Measurements from ENCODE around the gene UNCX. TPM values are rescaled to one million over a fixed set of nuclear protein-coding genes. Genes with fewer than 3 reads are reported as not detected.
A peak's percentile ranks its signal among the peaks of the same experiment; 100 is the strongest.

The UNCX gene
- total RNA-seq, 3 donors from 2014 or later, result not detected

DNA sequence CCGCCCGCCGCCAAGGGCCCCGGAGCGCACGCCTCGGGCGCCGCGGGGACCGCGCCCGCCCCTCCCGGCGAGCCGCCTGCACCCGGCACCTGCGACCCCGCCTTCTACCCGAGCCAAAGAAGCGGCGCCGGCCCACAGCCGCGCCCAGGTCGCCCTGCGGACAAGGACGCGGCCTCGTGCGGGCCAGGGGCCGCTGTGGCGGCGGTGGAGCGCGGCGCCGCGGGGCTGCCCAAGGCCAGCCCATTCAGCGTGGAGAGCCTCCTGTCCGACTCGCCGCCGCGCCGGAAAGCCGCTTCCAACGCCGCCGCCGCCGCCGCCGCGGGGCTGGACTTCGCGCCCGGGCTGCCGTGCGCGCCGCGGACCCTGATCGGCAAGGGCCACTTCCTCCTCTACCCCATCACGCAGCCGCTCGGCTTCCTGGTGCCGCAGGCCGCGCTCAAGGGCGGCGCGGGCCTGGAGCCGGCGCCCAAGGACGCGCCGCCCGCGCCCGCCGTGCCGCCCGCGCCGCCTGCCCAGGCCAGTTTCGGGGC is 3.5 kb downstream of the UNCX start:
- H3K4me1 ChIP-seq, result no peaks in the 10 kb centered on the region
- H3K27ac ChIP-seq, result no peak overlapping the region
- H3K27me3 ChIP-seq, result peaks cover 23 to 93% of the 10 kb centered on the region in 2 donors
- H3K9me3 ChIP-seq, result no peaks in the 10 kb centered on the region
- H3K36me3 ChIP-seq, result no peaks in the 10 kb centered on the region
- intact Hi-C loops (cut with DNase I; ENCODE audit: low total_unique reads), result no loop called here
- peak overlapping the region in 1 of 3 donors; percentile 37 for H3K4me3 ChIP-seq
- TF ChIP-seq POLR2AphosphoS5 (IDR thresholded peaks at IDR 0.05) (no peak), POLR2A (IDR thresholded peaks at IDR 0.05) (no peak)
- TF ChIP-seq, protein P1, sequence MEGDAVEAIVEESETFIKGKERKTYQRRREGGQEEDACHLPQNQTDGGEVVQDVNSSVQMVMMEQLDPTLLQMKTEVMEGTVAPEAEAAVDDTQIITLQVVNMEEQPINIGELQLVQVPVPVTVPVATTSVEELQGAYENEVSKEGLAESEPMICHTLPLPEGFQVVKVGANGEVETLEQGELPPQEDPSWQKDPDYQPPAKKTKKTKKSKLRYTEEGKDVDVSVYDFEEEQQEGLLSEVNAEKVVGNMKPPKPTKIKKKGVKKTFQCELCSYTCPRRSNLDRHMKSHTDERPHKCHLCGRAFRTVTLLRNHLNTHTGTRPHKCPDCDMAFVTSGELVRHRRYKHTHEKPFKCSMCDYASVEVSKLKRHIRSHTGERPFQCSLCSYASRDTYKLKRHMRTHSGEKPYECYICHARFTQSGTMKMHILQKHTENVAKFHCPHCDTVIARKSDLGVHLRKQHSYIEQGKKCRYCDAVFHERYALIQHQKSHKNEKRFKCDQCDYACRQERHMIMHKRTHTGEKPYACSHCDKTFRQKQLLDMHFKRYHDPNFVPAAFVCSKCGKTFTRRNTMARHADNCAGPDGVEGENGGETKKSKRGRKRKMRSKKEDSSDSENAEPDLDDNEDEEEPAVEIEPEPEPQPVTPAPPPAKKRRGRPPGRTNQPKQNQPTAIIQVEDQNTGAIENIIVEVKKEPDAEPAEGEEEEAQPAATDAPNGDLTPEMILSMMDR (IDR thresholded peaks at IDR 0.05), result no peak
- no peak for DNase-seq (ENCODE audit: low spot score in 2 of 2)

DNA sequence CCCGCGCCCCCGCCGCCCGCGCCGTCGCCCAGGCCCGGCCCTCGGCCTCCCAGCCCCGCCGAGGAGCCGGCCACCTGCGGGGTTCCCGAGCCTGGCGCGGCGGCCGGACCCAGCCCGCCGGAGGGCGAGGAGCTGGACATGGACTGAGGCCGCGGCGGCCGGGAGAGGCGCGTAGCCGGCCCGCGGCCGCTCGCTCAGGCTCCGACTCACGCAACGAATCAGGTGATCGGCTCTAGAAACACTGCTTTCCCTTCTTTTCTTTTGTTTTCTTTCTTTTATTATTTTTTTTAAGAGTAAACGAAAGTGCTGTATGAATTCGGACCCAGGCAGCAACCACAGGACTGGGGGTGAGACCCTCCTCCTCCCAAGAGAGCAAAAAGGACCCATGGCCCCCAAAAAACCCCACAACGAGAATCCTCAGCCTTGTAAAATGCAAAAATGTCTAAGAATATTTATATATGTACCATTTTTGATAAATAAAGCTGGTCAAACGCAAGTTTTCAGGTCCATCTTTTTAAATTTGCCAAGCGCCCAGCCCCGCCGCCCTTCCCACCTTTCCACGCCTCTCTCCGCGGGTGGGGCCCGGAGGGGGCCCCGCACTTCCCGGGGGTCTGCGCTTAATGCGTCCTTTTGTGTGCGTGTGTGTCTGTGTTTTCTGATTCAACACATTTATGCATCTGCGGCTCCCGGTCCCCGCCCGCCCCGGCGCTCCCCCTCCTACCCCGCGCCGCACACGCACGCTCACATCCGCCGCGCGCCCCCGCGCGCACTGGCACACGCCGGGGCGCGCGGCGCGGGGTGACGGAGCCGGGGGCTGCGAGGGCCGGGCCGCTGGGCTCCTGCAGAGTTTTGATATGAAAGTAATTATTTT is 4.4 kb downstream of the UNCX start:
- Histone ChIP-seq H3K27me3 (peaks cover 23 to 93% of the 10 kb centered on the region in 2 donors), H3K36me3 (no peaks in the 10 kb centered on the region), H3K27ac (no peak overlapping the region), H3K4me1 (no peaks in the 10 kb centered on the region), H3K9me3 (no peaks in the 10 kb centered on the region), H3K4me3 (peak overlapping the region in 1 of 3 donors; percentile 37)
- TF ChIP-seq POLR2A (IDR thresholded peaks at IDR 0.05), result no peak
- TF ChIP-seq, protein P1 (IDR thresholded peaks at IDR 0.05), result no peak
- TF ChIP-seq POLR2AphosphoS5 (IDR thresholded peaks at IDR 0.05), result no peak
- DNase-seq (ENCODE audit: low spot score in 2 of 2), result no peak
- intact Hi-C loops (cut with DNase I; ENCODE audit: low total_unique reads), result no loop called here

DNA sequence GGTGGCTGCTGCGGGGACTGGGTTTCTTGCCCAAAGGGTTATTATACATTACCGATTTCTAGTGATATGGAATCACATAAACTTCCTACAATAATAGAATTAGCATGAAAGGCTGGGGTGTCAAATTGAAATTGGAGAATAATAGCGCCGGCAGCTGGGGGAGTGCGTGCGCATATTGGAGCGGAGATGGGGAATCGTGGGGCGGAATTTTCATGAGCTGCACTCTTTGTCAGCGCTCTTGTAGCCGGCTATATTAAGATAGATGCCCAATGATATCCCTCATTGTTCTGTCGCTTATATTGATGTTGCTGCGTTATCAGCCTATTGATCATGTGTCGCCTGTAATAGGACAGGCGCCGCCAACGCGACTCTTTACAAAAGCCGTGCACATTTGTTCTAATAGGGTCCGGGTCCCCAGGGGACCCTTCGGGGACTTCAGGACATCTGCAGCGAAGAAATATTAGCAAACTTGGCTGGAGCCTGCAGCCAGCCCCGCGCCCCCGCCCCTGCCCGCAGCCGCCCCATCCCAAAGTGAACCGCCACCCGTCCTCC is 5.1 kb downstream of the UNCX start:
- intact Hi-C loops (cut with DNase I; ENCODE audit: low total_unique reads), result no loop called here
- Histone ChIP-seq H3K27ac (no peak overlapping the region), H3K9me3 (no peaks in the 10 kb centered on the region), H3K36me3 (no peaks in the 10 kb centered on the region), H3K4me1 (no peaks in the 10 kb centered on the region), H3K27me3 (peaks cover 26 to 94% of the 10 kb centered on the region in 2 donors), H3K4me3 (no peak overlapping the region)
- DNase-seq (ENCODE audit: low spot score in 2 of 2), result no peak
- TF ChIP-seq POLR2AphosphoS5 (IDR thresholded peaks at IDR 0.05) (no peak), POLR2A (IDR thresholded peaks at IDR 0.05) (no peak)
- TF ChIP-seq, protein P1 (IDR thresholded peaks at IDR 0.05), result no peak

DNA sequence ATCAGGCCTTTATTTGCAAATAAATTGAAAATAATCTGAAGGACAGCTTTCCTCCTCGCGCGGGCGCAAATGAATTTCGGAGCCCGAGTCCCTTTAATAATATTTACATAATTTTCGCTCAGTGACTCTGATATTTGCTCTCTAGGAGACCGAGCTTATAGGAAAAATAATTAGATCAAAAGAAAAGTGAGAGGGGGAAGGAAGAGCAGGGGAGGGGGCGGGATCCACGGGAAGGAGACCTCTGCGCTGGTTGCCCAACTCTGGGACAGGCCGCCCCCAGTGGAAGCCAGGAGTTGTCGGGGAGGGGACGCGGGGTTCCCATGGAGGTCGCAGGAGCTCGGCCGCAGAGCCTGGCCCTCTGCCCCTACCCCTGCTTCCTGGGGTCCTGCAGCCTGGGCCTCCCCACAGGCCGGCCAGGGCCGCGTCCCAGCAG is 5.8 kb downstream of the UNCX start:
- Histone ChIP-seq H3K27ac (no peak overlapping the region), H3K4me1 (no peaks in the 10 kb centered on the region), H3K27me3 (peaks cover 28 to 95% of the 10 kb centered on the region in 2 donors), H3K9me3 (no peaks in the 10 kb centered on the region), H3K36me3 (no peaks in the 10 kb centered on the region), H3K4me3 (no peak overlapping the region)
- no peak for DNase-seq (ENCODE audit: low spot score in 2 of 2)
- intact Hi-C loops (cut with DNase I; ENCODE audit: low total_unique reads), result no loop called here
- TF ChIP-seq POLR2AphosphoS5 (IDR thresholded peaks at IDR 0.05) (no peak), POLR2A (IDR thresholded peaks at IDR 0.05) (no peak)
- TF ChIP-seq, protein P1 (IDR thresholded peaks at IDR 0.05), result no peak

Measured in breast epithelium (tissue), 4 donors.